Tibial artery (tissue), 4 donors: ENCODE measurements around the gene PTH2.

Source experiments
- DNase-seq, 2 donors: peaks; one replicate each; pipeline ENCODE4 v3.0.0-alpha.2; 2019
- H3K27ac ChIP-seq, 2 donors: fragments of 200-600 bp; sonication (generic) in 1 of 2; 1 replicate in 1 of 2; 2 replicates in 1 of 2; pipeline ENCODE4 v1.5.1; 2018 to 2019; ENCODE audit warnings: mild to moderate bottlenecking in 1 of 2
- H3K27me3 ChIP-seq, 2 donors: fragments of 200-600 bp; sonication (generic) in 1 of 2; one replicate each; pipeline versions ENCODE4 v1.5.1 to v1.6.0; 2016 to 2019
- H3K36me3 ChIP-seq, 3 donors: fragments of 200-600 bp; sonication (generic) in 2 of 3; one replicate each; pipeline ENCODE4 v1.5.1; 2016 to 2019; ENCODE audit warnings: mild to moderate bottlenecking in 2 of 3
- H3K4me1 ChIP-seq, 4 donors: fragments of 200-600 bp; sonication (generic) in 2 of 4; 1 replicate in 3 of 4; 2 replicates in 1 of 4; pipeline ENCODE4 v1.5.1; 2016 to 2019
- H3K4me3 ChIP-seq, 2 donors: fragments of 200-600 bp; sonication (generic) in 1 of 2; 1 replicate in 1 of 2; 2 replicates in 1 of 2; pipeline ENCODE4 v1.5.1; 2018 to 2019; ENCODE audit warnings: mild to moderate bottlenecking in 2 of 2
- H3K9me3 ChIP-seq, 3 donors: fragments of 200-600 bp; sonication (generic) in 1 of 3; one replicate each; pipeline ENCODE4 v1.5.1; 2016 to 2019
- CTCF ChIP-seq, 2 experiments: fragments of 200-600 bp in 1 of 2; fragments of 450-650 bp in 1 of 2; IDR thresholded peaks; one replicate each; pipeline ENCODE4 v1.5.1; 2017 to 2019; ENCODE audit warnings: antibody characterized with exemption in 2 of 2, mild to moderate bottlenecking in 1 of 2, moderate library complexity in 1 of 2
- intact Hi-C: fragments of 100-400 bp; cut with DNase I; formaldehyde crosslinking; loops from one replicate; pipeline ENCODE4 v1.15.0; 2023; ENCODE audit warnings: low total_unique reads

The PTH2 gene

GRCh38 chr19:49413348-49413747 lies 9.9 kb downstream of the PTH2 start:
- H3K27me3 ChIP-seq, result peaks cover 0 to 63% of the 10 kb centered on the region in 2 donors
- H3K4me3 ChIP-seq, result no peak overlapping the region
- H3K36me3 ChIP-seq, result no peaks in the 10 kb centered on the region
- no peaks in the 10 kb centered on the region for H3K4me1 ChIP-seq
- H3K27ac ChIP-seq, result no peak overlapping the region
- no peaks in the 10 kb centered on the region for H3K9me3 ChIP-seq
- no peak for DNase-seq
- TF ChIP-seq CTCF (IDR thresholded peaks at IDR 0.05), result no peak
- intact Hi-C loops, result no loop called here

DNA sequence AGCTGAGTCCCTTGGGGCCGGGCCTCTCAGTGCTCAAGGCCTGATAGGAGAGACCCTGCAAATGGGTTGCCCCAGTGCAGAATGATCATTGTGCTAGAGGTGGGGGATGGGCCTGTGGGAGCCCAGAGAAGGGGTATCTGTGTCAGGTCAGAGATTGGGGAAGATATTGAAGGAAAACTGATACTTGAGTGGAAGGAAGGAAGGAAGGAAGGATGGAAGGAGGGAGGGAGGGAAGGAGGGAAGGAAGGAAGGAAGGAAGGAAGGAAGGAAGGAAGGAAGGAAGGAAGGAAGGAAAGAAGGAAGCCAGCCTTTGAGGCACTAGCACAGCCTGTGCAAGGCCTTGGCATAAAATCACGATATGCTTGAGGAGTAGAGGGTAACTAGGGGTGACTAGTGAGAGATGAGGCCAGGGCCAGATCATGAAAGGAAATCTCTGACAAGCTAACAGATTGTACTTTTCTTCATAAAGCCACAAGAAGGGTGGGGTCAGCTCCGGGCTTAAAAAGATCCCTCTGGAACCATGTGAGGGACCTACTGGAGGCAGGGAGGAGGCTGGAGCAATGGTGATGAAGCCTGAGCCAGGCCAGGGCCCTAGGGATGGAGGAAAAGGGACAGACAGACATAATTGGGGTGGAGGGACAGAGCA lies 11.4 kb downstream of the PTH2 start:
- no peak overlapping the region for H3K27ac ChIP-seq
- no peaks in the 10 kb centered on the region for H3K4me1 ChIP-seq
- H3K36me3 ChIP-seq, result no peaks in the 10 kb centered on the region
- no peak for DNase-seq
- H3K4me3 ChIP-seq, result no peak overlapping the region
- peaks cover 0 to 53% of the 10 kb centered on the region in 2 donors for H3K27me3 ChIP-seq
- H3K9me3 ChIP-seq, result no peaks in the 10 kb centered on the region
- intact Hi-C loops, result no loop called here
- TF ChIP-seq CTCF (IDR thresholded peaks at IDR 0.05), result no peak

DNA sequence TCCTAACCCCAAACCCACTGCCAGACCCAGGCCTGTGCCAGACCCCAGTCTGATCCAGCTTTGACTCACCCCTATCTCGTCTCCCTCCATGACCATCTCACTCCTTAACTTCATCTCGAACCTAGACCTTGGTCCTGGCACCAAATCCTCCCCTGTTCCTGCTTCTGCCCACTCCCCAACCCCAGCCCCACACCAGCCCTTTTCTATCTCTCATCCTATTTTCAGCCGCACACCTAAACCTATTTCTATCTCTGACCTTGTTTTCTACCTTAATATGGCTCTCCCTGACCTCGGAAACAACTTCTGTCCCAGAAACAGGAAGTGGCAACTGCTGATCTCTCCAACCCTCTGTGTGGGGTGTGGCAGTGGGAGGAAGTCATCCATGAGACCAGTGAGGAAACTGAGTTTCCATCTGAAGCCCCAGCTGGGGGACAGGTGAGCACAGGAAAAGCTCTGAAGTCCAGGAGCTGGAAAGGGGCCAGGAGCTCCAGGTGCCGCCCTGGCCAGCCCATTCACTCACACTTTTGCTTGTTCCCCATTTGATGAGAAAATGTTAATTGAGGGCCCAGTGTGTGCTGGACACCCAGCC lies 13.7 kb downstream of the PTH2 start:
- no peak for TF ChIP-seq CTCF (IDR thresholded peaks at IDR 0.05)
- DNase-seq, result no peak
- Histone ChIP-seq H3K27ac (no peak overlapping the region), H3K36me3 (no peaks in the 10 kb centered on the region), H3K9me3 (no peaks in the 10 kb centered on the region), H3K4me3 (no peak overlapping the region), H3K27me3 (peaks cover 0 to 32% of the 10 kb centered on the region in 2 donors), H3K4me1 (no peaks in the 10 kb centered on the region)
- intact Hi-C loops, result no loop called here

DNA sequence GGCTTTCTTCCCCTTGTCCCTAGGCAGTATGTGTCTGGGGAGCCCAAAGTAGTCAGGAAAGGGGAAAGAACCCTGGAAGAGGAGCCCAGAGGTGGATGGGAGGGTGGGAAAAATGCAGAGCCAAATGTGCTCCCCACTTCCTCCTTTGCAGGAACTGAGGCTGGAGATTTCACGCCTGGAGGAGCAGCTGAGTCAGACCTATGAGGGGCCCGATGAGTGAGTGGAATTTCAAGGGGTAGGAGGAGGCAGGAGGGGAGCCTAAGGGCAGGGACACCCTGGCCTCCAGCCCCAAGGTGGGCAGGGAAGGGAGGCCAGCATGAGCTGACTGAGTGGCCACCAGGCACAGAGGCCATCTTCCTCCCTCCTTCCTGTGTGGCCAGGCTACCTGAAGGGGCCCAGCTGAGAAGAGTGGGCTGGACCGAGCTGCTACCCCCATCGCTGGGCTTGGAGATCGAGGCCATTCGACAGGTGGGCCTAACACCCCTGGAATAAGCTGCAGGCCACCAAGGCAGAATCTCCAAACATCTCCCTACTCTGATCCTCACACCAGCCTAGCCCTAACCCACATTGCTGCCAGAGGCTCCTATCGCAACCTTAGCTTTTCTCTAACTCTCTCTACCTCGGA lies 14.3 kb downstream of the PTH2 start:
- intact Hi-C loops, result no loop called here
- TF ChIP-seq CTCF (IDR thresholded peaks at IDR 0.05), result no peak

GRCh38 chr19:49407482-49408015 lies 15.7 kb downstream of the PTH2 start:
- Histone ChIP-seq H3K27ac (no peak overlapping the region), H3K27me3 (peaks cover 0 to 16% of the 10 kb centered on the region in 2 donors), H3K9me3 (no peaks in the 10 kb centered on the region), H3K4me3 (no peak overlapping the region), H3K36me3 (no peaks in the 10 kb centered on the region), H3K4me1 (no peaks in the 10 kb centered on the region)
- DNase-seq, result no peak
- TF ChIP-seq CTCF (IDR thresholded peaks at IDR 0.05), result no peak
- intact Hi-C loops, result no loop called here

More for the DNA sequence above, 14.3 kb downstream of the PTH2 start:
- Histone ChIP-seq H3K9me3 (no peaks in the 10 kb centered on the region), H3K27ac (no peak overlapping the region), H3K4me1 (no peaks in the 10 kb centered on the region), H3K27me3 (peaks cover 0 to 26% of the 10 kb centered on the region in 2 donors), H3K36me3 (no peaks in the 10 kb centered on the region), H3K4me3 (no peak overlapping the region)
- DNase-seq, result no peak
